Measurements from ENCODE around the gene KCNIP1.

GRCh38 chr5:170520372-170520771 lies 16.6 kb downstream of the KCNIP1 start:
- TF ChIP-seq NELFE (IDR thresholded peaks at IDR 0.05; ENCODE audit: insufficient read depth, insufficient read length) (no peak), CTCF (IDR thresholded peaks at IDR 0.05 in 2 of 3, conservative IDR thresholded peaks at IDR 0.05 in 1 of 3; ENCODE audit: insufficient read depth in 2 of 3, low read depth in 1 of 3, low read length in 3 of 3) (no peak)
